Central memory CD8-positive, alpha-beta T cell (primary cell): ENCODE results near the gene DGKH.
"Not testable (repeated sequence)": the region's sequence is repeated elsewhere in the genome, so short reads cannot be mapped to it uniquely, and the experiment has no call there.

Experiments used
- ATAC-seq: fragments of 150-1000 bp; cut with Tn5 transposase; replicated peaks from 2 replicates; pipeline ENCODE4 v1.10.0; 2022; ENCODE audit warnings: mild to moderate bottlenecking, moderate FRiP score, moderate number of reproducible peaks; ENCODE audit not compliant: poor library complexity, severe bottlenecking; ENCODE audit errors: extremely low read depth
- DNase-seq, 2 donors: peaks; one replicate each; pipeline ENCODE4 v3.0.0; 2021; ENCODE audit warnings: low spot score in 2 of 2
- H3K27ac Mint-ChIP-seq: one replicate; pipeline ENCODE4 v1.8.0; 2022; ENCODE audit warnings: low read depth, mild to moderate bottlenecking, moderate library complexity, mixed read lengths
- H3K27me3 Mint-ChIP-seq: one replicate; pipeline ENCODE4 v1.8.0; 2022; ENCODE audit warnings: mixed read lengths
- H3K36me3 Mint-ChIP-seq: one replicate; pipeline ENCODE4 v1.8.0; 2022; ENCODE audit warnings: mild to moderate bottlenecking, moderate library complexity, mixed read lengths; ENCODE audit not compliant: insufficient read depth
- H3K4me1 Mint-ChIP-seq: one replicate; pipeline ENCODE4 v1.8.0; 2022; ENCODE audit warnings: mixed read lengths
- H3K4me3 Mint-ChIP-seq: one replicate; pipeline ENCODE4 v1.8.0; 2022; ENCODE audit warnings: mild to moderate bottlenecking, moderate library complexity, mixed read lengths
- H3K9me3 Mint-ChIP-seq: one replicate; pipeline ENCODE4 v1.8.0; 2022; ENCODE audit warnings: mixed read lengths

DGKH gene

DNA sequence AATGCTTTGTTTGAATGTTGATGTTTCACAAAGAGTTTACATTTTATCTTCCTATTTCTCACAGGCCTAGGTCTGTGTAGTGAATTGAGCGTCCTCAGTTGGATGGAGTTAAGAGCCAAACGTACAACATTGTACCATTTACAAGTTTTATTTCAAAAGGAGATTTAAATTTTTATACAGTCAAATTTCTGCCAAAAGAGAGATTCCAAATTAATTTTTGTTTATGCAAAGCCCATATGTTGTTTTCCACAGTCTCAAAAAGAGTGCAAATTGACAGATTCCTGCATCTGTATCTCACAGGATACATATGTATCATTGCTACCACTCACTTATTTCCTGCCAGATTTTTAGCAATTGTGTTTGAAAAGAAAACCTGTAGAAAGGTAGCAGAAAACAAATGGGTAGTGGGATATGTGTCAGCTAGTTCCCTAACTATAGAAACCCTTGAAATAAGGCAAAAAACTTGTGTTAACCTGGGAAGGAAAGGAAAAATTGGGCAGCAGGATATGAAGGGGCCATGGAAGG lies 46.1 kb downstream of the DGKH start:
- no peak for ATAC-seq

DNA sequence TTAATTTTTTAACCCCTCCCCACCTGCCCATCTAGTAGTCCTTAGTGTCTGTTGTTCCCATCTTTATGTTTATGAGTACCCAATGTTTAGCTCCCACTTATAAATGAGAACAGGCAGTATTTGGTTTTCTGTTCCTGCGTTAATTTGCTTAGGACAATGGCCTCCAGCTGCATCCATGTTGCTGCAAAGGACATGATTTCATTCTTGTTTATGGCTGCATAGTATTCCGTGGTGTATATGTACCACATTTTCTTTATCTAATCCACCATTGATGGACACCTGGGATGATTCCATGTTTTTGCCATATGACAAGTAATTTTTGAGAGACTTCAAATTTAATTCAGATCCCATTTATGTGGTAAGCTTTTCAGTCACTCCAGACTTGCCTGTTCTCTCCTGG lies 47.8 kb downstream of the DGKH start:
- H3K4me1 Mint-ChIP-seq, H3K27ac Mint-ChIP-seq, H3K36me3 Mint-ChIP-seq, H3K9me3 Mint-ChIP-seq, H3K27me3 Mint-ChIP-seq, ATAC-seq, H3K4me3 Mint-ChIP-seq, DNase-seq: not testable (repeated sequence)

More for the DNA sequence above, 46.1 kb downstream of the DGKH start:
- Mint-ChIP-seq H3K4me1 (peaks cover 6% of the 10 kb centered on the region), H3K27me3 (no peaks in the 10 kb centered on the region), H3K9me3 (no peaks in the 10 kb centered on the region), H3K4me3 (no peak overlapping the region), H3K27ac (no peak overlapping the region), H3K36me3 (peaks cover 1% of the 10 kb centered on the region)
- DNase-seq = no peak

DNA sequence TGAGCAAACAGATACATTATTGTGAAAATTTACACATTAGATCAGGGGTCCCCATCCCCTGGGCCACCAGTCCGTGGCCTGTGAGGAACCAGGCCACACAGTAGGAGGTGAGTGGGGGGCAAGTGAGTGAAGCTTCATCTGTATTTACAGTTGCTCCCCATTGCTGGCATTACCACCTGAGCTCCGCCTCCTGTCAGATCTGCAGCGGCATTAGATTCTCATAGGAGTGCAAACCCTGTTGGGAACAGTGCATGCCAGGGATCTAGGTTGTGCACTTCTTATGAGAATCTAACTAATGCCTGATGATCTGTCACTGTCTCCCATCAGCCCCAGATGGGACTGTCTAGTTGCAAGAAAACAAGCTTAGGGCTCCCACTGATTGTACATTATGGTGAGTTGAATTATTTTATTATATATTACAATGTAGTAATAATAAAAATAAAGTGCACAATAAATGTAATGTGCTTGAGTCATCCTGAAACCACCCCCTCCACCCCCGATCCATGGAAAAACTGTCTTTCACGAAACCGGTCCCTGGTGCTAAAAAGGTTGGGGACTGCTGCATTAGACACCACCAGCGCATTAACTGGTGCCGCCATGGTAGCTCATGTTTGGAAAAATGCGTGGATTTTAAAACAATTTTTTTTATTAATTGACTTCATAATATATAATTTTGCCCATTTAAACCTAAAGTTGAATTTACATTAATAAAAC lies 51.7 kb downstream of the DGKH start:
- ATAC-seq = no peak

DNA sequence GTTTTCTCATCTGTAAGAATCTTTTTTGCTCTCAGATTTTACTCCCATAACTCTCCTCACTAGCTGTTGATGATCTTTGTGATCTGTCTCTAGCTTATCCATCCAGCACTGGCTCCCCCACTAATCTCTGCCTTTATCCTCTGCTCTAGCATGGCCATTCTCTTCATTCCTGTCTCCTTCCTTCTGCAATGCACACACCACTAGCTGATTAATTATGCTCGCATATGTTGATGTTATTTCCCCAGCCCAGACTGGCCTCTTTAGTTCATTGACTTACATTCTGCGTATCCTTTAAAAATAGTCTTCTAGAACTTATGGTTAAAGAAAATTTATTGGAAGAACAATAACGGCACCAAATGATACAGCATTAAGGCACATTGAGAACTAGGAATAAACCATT lies 52.5 kb downstream of the DGKH start:
- H3K4me3 Mint-ChIP-seq = no peak overlapping the region
- H3K27me3 Mint-ChIP-seq = no peaks in the 10 kb centered on the region
- no peak overlapping the region for H3K27ac Mint-ChIP-seq
- H3K4me1 Mint-ChIP-seq = peaks cover 16% of the 10 kb centered on the region
- no peak for DNase-seq
- H3K9me3 Mint-ChIP-seq = no peaks in the 10 kb centered on the region
- no peak for ATAC-seq
- H3K36me3 Mint-ChIP-seq = no peaks in the 10 kb centered on the region

More for the DNA sequence above, 51.7 kb downstream of the DGKH start:
- Mint-ChIP-seq H3K9me3 (no peaks in the 10 kb centered on the region), H3K4me3 (no peak overlapping the region), H3K27me3 (no peaks in the 10 kb centered on the region), H3K36me3 (no peaks in the 10 kb centered on the region), H3K4me1 (peaks cover 15% of the 10 kb centered on the region), H3K27ac (no peak overlapping the region)
- DNase-seq = no peak

DNA sequence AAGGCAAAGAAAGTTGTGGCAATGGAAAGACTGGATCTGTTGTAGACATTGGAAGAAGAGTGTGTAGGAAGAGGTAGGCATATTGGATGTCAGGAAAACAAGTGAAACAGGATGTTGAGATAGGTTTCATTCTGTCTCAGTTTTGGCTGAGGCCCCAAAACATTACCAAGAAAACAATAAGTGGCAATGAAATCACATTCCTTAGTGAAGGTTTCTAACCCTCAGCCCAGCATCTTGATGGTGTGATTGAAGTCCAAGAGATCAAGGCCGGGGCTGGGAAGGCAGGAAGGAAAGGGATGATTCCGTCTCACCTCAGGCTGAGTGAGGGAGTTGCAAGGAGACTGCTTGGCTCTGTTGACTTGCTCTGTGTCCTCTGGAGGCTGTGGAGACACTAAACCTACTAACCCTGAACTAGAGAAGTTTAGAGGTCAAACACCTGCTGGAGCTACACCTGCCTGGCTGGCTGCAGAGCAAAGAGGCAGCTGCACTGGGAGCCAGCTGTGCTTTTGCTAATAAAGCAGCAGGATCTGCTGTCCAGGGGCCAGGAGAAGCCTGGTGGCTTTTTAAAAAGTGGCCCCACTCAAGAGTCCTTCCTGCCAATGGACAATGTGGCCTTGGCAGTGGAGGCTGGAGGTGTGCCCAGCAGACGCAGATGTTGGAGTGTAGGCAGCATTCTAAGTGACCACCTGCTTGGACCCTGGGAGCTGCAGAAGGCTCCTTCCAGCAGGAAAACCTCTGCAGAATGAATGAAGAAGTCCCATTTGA lies 53.6 kb downstream of the DGKH start:
- no peak overlapping the region for H3K4me3 Mint-ChIP-seq

DNA sequence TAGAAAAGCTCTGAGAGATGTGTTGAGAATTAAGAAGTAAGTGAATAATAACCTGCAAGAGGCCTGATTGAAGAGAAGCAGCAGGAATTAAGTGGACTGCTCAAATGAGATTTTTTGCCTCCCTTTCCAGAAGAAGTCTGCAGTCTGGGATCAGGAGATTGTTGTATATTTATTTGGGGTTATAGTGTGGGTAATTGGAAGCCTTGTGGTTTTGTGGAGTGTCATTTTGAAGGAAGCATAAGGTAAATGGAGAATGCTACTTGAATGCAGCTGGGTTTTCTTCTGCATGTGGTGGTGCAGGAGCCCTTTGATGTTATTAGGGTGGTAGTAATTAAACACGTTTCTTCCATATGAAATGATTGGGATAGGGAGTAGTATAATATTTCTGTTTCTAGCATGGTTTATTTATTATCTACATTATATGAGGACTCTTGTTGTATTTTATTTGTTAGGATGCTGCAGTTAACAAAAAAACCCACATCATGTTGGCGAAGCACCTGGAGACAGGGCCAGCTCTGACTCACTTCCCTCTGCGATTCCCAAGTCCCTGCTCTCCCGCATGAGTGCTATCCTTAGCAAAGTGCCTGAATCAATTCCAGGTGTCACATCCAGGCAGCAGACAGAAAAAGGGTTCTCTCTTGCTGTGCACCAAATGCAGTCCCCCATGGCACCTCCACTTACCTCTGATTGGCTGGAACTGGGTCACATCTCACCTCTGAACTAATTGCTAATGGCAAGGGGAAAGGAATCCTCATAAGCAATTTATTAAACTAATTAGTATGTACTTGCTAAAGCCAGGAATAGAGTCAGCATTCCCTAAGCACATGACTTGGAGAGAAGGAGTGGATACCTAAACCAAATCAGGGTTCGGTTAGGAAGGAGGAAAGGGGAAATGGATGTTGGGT lies 54.8 kb downstream of the DGKH start:
- Mint-ChIP-seq H3K4me1 (peaks cover 10% of the 10 kb centered on the region), H3K27ac (no peak overlapping the region), H3K36me3 (no peaks in the 10 kb centered on the region), H3K9me3 (no peaks in the 10 kb centered on the region), H3K4me3 (no peak overlapping the region), H3K27me3 (no peaks in the 10 kb centered on the region)
- no peak for DNase-seq
- ATAC-seq = no peak

More for the DNA sequence above, 53.6 kb downstream of the DGKH start:
- no peaks in the 10 kb centered on the region for H3K9me3 Mint-ChIP-seq
- H3K36me3 Mint-ChIP-seq = no peaks in the 10 kb centered on the region
- H3K4me1 Mint-ChIP-seq = peaks cover 15% of the 10 kb centered on the region
- H3K27me3 Mint-ChIP-seq = no peaks in the 10 kb centered on the region
- no peak for ATAC-seq
- peak overlapping the region; percentile 2 for H3K27ac Mint-ChIP-seq
- DNase-seq = no peak

DNA sequence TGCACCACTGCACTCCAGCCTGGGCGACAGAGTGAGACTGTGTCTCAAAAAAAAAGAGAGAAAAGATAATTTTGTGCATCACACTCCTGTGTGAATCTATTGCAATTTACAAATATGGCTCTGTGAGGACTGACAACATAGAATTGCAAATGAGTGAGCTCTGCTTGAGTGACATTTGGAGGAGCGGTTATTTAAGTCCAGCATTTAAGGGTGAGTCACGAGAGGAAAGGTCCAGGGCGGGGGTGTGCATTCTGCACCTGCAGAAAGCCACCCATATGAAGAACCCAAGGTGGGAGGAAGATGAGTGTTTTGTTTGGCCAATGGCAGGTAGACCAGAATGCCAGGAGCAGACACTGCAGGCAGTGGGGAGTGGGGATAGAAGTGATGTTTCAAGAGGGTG lies 58.5 kb downstream of the DGKH start:
- peak overlapping the region; percentile 50 for H3K27ac Mint-ChIP-seq
- H3K4me3 Mint-ChIP-seq = no peak overlapping the region
- peaks cover 12% of the 10 kb centered on the region for H3K4me1 Mint-ChIP-seq
- peaks cover 2% of the 10 kb centered on the region for H3K36me3 Mint-ChIP-seq
- no peak for DNase-seq
- ATAC-seq = no peak
- H3K9me3 Mint-ChIP-seq = no peaks in the 10 kb centered on the region
- no peaks in the 10 kb centered on the region for H3K27me3 Mint-ChIP-seq

DNA sequence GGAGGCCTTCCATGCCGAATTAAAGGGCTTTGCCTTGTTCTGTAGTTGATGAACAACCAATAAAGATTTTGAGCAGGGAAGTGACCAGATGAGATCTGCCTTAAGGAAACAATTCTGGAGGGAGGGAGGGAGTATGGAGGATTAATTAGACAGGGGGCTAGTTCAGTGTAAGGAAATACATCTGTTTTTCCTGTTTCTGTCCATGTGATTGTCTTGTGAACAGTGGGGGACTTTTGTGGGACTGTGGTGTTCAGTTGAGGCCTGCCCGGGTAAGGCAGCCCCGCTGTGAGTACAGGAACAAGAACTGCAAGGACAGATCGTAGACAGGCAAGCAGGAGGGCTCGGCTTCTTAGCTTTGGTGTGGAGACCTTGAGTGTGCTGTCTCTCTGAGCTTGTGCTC lies 59.0 kb downstream of the DGKH start:
- peaks cover 12% of the 10 kb centered on the region for H3K4me1 Mint-ChIP-seq
- ATAC-seq (no peak), DNase-seq (no peak)
- H3K9me3 Mint-ChIP-seq = no peaks in the 10 kb centered on the region
- peak overlapping the region; percentile 50 for H3K27ac Mint-ChIP-seq
- H3K36me3 Mint-ChIP-seq = peaks cover 2% of the 10 kb centered on the region
- H3K4me3 Mint-ChIP-seq = no peak overlapping the region
- H3K27me3 Mint-ChIP-seq = no peaks in the 10 kb centered on the region

DNA sequence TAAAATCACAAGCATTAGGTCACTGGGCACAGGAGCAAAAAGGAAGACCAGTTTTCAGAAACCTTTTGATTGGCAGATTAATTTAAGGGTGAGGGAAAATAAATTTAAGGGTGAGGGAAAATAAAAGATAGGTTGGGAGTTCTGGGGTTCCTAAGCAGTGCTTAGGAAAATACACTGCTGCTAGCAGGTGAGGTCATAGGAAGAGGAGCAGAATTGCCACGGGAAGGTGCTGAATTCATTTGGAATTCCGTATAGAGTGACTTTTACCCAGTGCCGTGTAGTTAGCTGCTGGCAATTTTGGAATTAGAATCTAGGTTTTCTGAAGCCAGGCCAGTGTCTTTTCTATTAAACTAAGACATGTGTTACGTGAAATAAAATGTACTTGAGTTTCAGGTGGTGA lies 59.8 kb downstream of the DGKH start:
- ATAC-seq (no peak), DNase-seq (no peak)
- Mint-ChIP-seq H3K27me3 (no peaks in the 10 kb centered on the region), H3K36me3 (peaks cover 2% of the 10 kb centered on the region), H3K4me3 (no peak overlapping the region), H3K4me1 (peaks cover 12% of the 10 kb centered on the region), H3K27ac (peak overlapping the region; percentile 7), H3K9me3 (no peaks in the 10 kb centered on the region)

DNA sequence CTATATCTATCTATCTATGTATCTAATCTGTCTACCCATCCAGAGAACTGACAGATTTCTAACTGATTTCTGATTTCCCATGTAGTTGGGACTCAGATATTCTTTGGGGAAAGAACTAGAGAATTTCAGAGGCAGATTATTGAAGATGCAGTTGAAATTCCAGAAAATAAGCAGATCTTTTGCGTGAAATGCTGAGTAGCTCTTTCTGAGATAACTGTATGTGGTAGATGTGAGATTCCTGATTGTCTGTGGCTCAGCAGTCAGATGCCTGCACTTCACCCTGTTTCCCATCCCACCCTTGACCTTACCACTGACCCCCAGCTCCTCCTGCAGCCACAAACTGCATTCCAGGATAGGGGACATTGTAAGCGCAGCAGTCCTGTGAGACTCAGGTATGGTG lies 61.5 kb downstream of the DGKH start:
- H3K36me3 Mint-ChIP-seq = peaks cover 3% of the 10 kb centered on the region
- no peak for ATAC-seq

DNA sequence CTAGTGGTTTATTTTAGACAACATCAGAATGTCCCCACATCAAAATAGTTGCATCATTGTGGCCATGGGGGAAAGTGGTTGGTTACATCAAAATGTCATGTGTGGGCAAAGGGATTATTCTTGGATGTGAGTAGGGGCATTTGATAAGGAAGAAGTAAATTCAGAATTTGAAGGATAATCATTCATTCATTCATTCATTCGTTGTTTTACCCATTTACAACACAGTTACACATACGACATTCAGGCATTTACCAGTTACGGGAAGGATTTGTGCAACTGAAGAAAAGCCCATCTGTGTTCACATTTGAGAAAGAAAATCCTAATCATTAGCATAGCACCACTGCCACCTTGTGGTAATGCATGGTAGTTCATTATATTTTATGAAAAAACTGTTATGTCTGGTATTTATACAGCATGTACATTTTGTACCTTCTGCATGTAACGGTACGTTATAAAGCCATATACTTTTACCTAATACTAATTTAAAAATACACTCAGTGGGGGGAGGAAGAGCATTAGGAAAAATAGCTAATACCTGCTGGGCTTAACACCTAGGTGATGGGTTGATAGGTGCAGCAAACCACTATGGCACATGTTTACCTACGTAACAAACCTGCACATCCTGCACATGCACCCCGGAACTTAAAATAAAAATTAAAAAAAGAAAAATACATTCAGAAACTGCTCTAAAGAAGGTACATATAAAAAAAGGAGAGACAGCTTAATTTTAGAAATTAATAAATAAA lies 62.1 kb downstream of the DGKH start:
- DNase-seq (peak in 1 of 2 donors; percentile 31), ATAC-seq (peak; percentile 43)
- Mint-ChIP-seq H3K9me3 (no peaks in the 10 kb centered on the region), H3K27ac (no peak overlapping the region), H3K36me3 (peaks cover 3% of the 10 kb centered on the region), H3K27me3 (no peaks in the 10 kb centered on the region), H3K4me3 (no peak overlapping the region), H3K4me1 (peaks cover 7% of the 10 kb centered on the region)

More for the DNA sequence above, 61.5 kb downstream of the DGKH start:
- no peak for DNase-seq
- peaks cover 10% of the 10 kb centered on the region for H3K4me1 Mint-ChIP-seq
- no peak overlapping the region for H3K27ac Mint-ChIP-seq
- H3K4me3 Mint-ChIP-seq = no peak overlapping the region
- no peaks in the 10 kb centered on the region for H3K27me3 Mint-ChIP-seq
- H3K9me3 Mint-ChIP-seq = no peaks in the 10 kb centered on the region

DNA sequence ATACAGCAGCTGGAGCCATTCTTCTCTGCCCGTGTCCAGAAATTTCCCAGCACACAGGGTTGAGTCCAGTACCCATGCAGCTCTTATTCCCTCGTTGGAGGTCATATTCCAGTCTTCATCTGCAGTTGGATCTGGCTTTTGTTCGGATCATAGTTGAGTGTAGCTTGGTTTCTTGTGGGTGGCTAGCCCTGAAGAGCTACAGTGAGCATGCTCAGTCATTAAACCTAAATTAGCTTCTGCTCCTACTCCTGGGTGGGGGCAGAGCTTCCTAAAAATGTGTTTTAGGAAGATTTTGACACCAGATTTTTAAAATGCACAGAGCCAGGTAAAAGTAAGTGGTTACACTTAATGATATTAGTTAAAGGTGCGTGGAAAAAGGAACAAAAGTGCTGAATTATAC lies 64.4 kb downstream of the DGKH start:
- Mint-ChIP-seq H3K36me3 (peaks cover 3% of the 10 kb centered on the region), H3K4me3 (no peak overlapping the region), H3K4me1 (peaks cover 7% of the 10 kb centered on the region), H3K27me3 (no peaks in the 10 kb centered on the region), H3K9me3 (no peaks in the 10 kb centered on the region), H3K27ac (no peak overlapping the region)
- ATAC-seq (no peak), DNase-seq (no peak)
